HCT116 (cell line): ENCODE measurements around the gene RNF130. TPM values are rescaled to one million over a fixed set of nuclear protein-coding genes. Genes with fewer than 3 reads are reported as not detected.

Source experiments
- ATAC-seq: fragments of 200-7000 bp; cut with Tn5 transposase; 2 replicates; pipeline ENCODE4 v1.9.1; 2020; ENCODE audit warnings: mild to moderate bottlenecking, moderate library complexity
- BruUV-seq: library from RNA; stranded (reverse); fragments of 400-500 nt; replicated peaks from 2 replicates; lab custom pipeline; 2021; lab: Mats Ljungman, UMichigan
- CTCF ChIA-PET: fragments of 300-600 bp; sonication (Branson Sonifier 250); formaldehyde crosslinking; loops from one replicate; lab custom pipeline; 2021; ENCODE audit warnings: antibody characterized with exemption; lab: Charles Lee
- POLR2A ChIA-PET: fragments of 300-600, 350-600 bp; sonication (Branson Sonifier 250); formaldehyde crosslinking; loops from one replicate; lab custom pipeline; 2021; ENCODE audit warnings: antibody characterized with exemption; lab: Charles Lee
- RAD21 ChIA-PET, 2 experiments: fragments of 300-600 bp; sonication (Branson Sonifier 250); formaldehyde crosslinking; loops; one replicate each; lab custom pipeline; 2023; ENCODE audit warnings: low total read pairs in 2 of 2; ENCODE audit not compliant: uncharacterized antibody in 2 of 2, unreplicated experiment in 2 of 2, low non-redundant PET in 1 of 2; lab: Charles Lee
- DNase-seq: peaks from one replicate; pipeline ENCODE4 v3.0.0-alpha.2; 2010; ENCODE audit warnings: low read depth, low spot score
- H2AFZ ChIP-seq: fragments of 200-600 bp; shearing (Covaris generic), sonication (generic); 2 replicates; pipeline ENCODE4 v1.6.1; 2017; ENCODE audit warnings: low read depth, mixed run types, mixed read lengths, antibody characterized with exemption, low read length; ENCODE audit not compliant: poor library complexity, severe bottlenecking
- H3K27ac ChIP-seq: 2 replicates; pipeline ENCODE4 v1.5.1; 2012; ENCODE audit warnings: low read depth, low read length
- H3K27me3 ChIP-seq: fragments of 200-600 bp; sonication (generic); 2 replicates; pipeline ENCODE4 v1.6.1; 2016; ENCODE audit warnings: mixed run types, low read length, mixed read lengths; ENCODE audit not compliant: insufficient read depth
- H3K36me3 ChIP-seq, 2 experiments: fragments of 200-500 bp in 1 of 2; fragments of 200-600 bp in 1 of 2; sonication (Bioruptor generic) in 1 of 2; sonication (generic) in 1 of 2; 2 replicates each; pipeline versions ENCODE4 v1.5.1 to v1.6.1; 2014 to 2016; ENCODE audit warnings: low read length in 2 of 2, inconsistent platforms in 1 of 2, mixed read lengths in 1 of 2, mixed run types in 1 of 2; ENCODE audit not compliant: insufficient read depth in 2 of 2, control insufficient read depth in 1 of 2
- H3K4me1 ChIP-seq, 2 experiments: fragments of 200-600 bp in 1 of 2; sonication (generic) in 1 of 2; 2 replicates each; pipeline versions ENCODE4 v1.5.1 to v1.6.1; 2012 to 2017; ENCODE audit warnings: low read length in 2 of 2, inconsistent platforms in 1 of 2, mild to moderate bottlenecking in 1 of 2, mixed read lengths in 1 of 2, mixed run types in 1 of 2, moderate library complexity in 1 of 2; ENCODE audit not compliant: insufficient read depth in 2 of 2, control insufficient read depth in 1 of 2
- H3K4me2 ChIP-seq: fragments of 200-600 bp; sonication (generic); 2 replicates; pipeline ENCODE4 v1.6.1; 2017; ENCODE audit warnings: mixed run types, low read length, mixed read lengths
- H3K4me3 ChIP-seq, 2 experiments: fragments of 200-600 bp in 1 of 2; sonication (generic) in 1 of 2; replicated peaks in 1 of 2; 2 replicates each; pipeline ENCODE4 v1.5.1; 2011 to 2016; ENCODE audit warnings: low read length in 2 of 2, control low read depth in 1 of 2, low read depth in 1 of 2, mild to moderate bottlenecking in 1 of 2, mixed read lengths in 1 of 2, mixed run types in 1 of 2
- H3K79me2 ChIP-seq: fragments of 200-600 bp; sonication (generic); 2 replicates; pipeline ENCODE4 v1.6.1; 2017; ENCODE audit warnings: mild to moderate bottlenecking, mixed run types, low read length, moderate library complexity, mixed read lengths; ENCODE audit not compliant: insufficient read depth
- H3K9ac ChIP-seq: fragments of 200-600 bp; sonication (generic); 2 replicates; pipeline ENCODE4 v1.6.1; 2016; ENCODE audit warnings: low read length, mixed read lengths
- H3K9me2 ChIP-seq: fragments of 200-600 bp; sonication (generic), shearing (Covaris generic); 2 replicates; pipeline ENCODE4 v1.6.1; 2017; ENCODE audit warnings: mixed run types, mild to moderate bottlenecking, moderate library complexity; ENCODE audit not compliant: insufficient read depth
- H3K9me3 ChIP-seq, 2 experiments: fragments of 200-500 bp in 1 of 2; fragments of 200-600 bp in 1 of 2; sonication (Bioruptor generic) in 1 of 2; sonication (generic) in 1 of 2; 2 replicates each; pipeline ENCODE4 v1.6.1; 2014 to 2017; ENCODE audit warnings: low read length in 2 of 2, mixed read lengths in 2 of 2, inconsistent platforms in 1 of 2, low read depth in 1 of 2, mild to moderate bottlenecking in 1 of 2, mixed run types in 1 of 2, moderate library complexity in 1 of 2; ENCODE audit not compliant: control insufficient read depth in 1 of 2, insufficient read depth in 1 of 2
- H4K20me1 ChIP-seq: fragments of 200-600 bp; sonication (generic), shearing (Covaris generic); 2 replicates; pipeline ENCODE4 v1.6.1; 2017; ENCODE audit warnings: mixed run types, mild to moderate bottlenecking, moderate library complexity; ENCODE audit not compliant: insufficient read depth
- EGR1 ChIP-seq: IDR thresholded peaks from 2 replicates; pipeline ENCODE4 v1.6.1; 2012; ENCODE audit warnings: low read depth
- EZH2 ChIP-seq: fragments of 200-600 bp; sonication (generic); IDR thresholded peaks from 2 replicates; pipeline ENCODE4 v1.6.1; 2017; ENCODE audit warnings: antibody characterized with exemption, mixed run types
- EZH2phosphoT487 ChIP-seq: fragments of 200-600 bp; IDR thresholded peaks from 2 replicates; pipeline ENCODE4 v1.6.1; 2018; ENCODE audit warnings: antibody characterized with exemption, borderline replicate concordance
- FOSL1 ChIP-seq: IDR thresholded peaks from 2 replicates; pipeline ENCODE4 v1.6.1; 2012; ENCODE audit warnings: low read depth
- JUND ChIP-seq: IDR thresholded peaks from 2 replicates; pipeline ENCODE4 v1.6.1; 2012
- POLR2A ChIP-seq: IDR thresholded peaks from 2 replicates; pipeline ENCODE4 v1.7.0; 2011; ENCODE audit warnings: borderline replicate concordance; ENCODE audit not compliant: insufficient read depth, insufficient read length; ENCODE audit errors: extremely low read depth
- SIN3A ChIP-seq: IDR thresholded peaks from 2 replicates; pipeline ENCODE4 v1.6.1; 2012; ENCODE audit warnings: low read depth
- SRF ChIP-seq: IDR thresholded peaks from 2 replicates; pipeline ENCODE4 v1.6.1; 2012; ENCODE audit warnings: low read depth
- YY1 ChIP-seq: IDR thresholded peaks from 2 replicates; pipeline ENCODE4 v1.6.1; 2011; ENCODE audit warnings: low read length, low read depth, moderate library complexity, mild to moderate bottlenecking; ENCODE audit not compliant: insufficient replicate concordance; ENCODE audit errors: extremely low read depth
- intact Hi-C: fragments of 100-400 bp; cut with micrococcal nuclease; formaldehyde crosslinking; loops from 2 replicates; pipeline ENCODE4 v1.10.0; 2022
- total RNA-seq: library from RNA; stranded (reverse); gene quantifications from one replicate; pipeline ENCODE4 v1.2.1, GENCODE V29; 2021; ENCODE audit not compliant: unreplicated experiment
- TF ChIP-seq, protein P1 (sequence below): IDR thresholded peaks from 2 replicates; pipeline ENCODE4 v1.6.1; 2012

The RNF130 gene
- total RNA-seq, 1 experiment from 2014 or later = 34.9 TPM

DNA sequence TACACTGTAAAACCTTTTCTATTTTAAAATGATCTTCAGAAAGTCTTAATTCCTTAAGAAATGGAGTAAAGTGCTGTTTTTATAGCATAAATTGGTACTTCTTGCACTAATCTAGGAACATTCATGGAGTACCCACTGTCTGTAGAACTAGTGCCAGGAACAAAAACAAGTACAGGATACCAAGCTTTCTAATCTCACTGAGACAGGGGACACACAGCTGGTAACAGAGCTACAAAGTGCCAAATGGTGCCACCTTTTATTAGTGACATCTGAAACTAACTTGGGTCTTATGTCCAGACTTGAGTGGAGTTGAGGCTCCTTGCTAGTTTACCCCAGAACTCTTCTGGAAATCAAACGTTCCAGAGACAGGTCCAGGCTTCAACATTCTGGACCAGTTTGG lies 57.9 kb downstream of the RNF130 start:
- DNase-seq (no peak), ATAC-seq (no peak)
- intact Hi-C loops = no loop called here
- Histone ChIP-seq H4K20me1 (no peaks in the 10 kb centered on the region), H3K4me3 (no peak overlapping the region), H3K4me2 (no peak overlapping the region), H3K4me1 (no peaks in the 10 kb centered on the region), H3K9me2 (no peaks in the 10 kb centered on the region), H3K9ac (no peak overlapping the region), H2AFZ (no peak overlapping the region), H3K79me2 (no peaks in the 10 kb centered on the region), H3K27me3 (no peaks in the 10 kb centered on the region), H3K36me3 (no peaks in the 10 kb centered on the region), H3K9me3 (no peaks in the 10 kb centered on the region), H3K27ac (no peak overlapping the region)
- RAD21 ChIA-PET = no interaction called here
- POLR2A ChIA-PET = no interaction called here
- TF ChIP-seq EZH2phosphoT487 (no peak), FOSL1 (no peak), POLR2A (no peak), YY1 (no peak), JUND (no peak), EGR1 (no peak), SRF (no peak), EZH2 (no peak), SIN3A (no peak)
- TF ChIP-seq, protein P1, sequence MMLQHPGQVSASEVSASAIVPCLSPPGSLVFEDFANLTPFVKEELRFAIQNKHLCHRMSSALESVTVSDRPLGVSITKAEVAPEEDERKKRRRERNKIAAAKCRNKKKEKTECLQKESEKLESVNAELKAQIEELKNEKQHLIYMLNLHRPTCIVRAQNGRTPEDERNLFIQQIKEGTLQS = no peak
- no TSS peak for BruUV-seq
- CTCF ChIA-PET = no interaction called here

DNA sequence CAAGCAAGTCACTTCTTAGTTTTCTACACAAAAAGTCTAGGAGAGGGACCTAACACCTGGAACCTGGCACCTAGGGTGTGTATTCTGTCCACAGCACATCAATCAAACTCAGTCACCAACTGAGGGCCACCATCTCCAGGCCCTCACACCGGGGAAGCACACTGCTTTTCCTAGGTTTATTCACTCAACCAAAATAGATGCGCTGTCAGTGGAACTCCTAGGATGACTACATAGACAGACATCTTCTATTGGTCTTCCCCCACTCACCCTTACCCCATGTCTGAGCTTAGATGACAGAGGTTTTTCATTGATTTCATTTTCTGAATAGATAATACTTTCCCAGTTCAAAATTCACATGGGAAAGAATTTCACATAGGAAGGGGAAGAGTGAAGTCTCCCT lies 59.2 kb downstream of the RNF130 start:
- no TSS peak for BruUV-seq
- no peak overlapping the region for H2AFZ ChIP-seq
- no peaks in the 10 kb centered on the region for H3K9me3 ChIP-seq
- H3K9ac ChIP-seq = no peak overlapping the region
- H3K36me3 ChIP-seq = no peaks in the 10 kb centered on the region
- intact Hi-C loops = no loop called here
- no peaks in the 10 kb centered on the region for H3K9me2 ChIP-seq
- H3K4me2 ChIP-seq = no peak overlapping the region
- ChIA-PET POLR2A (no interaction called here), CTCF (no interaction called here), RAD21 (no interaction called here)
- H4K20me1 ChIP-seq = no peaks in the 10 kb centered on the region
- DNase-seq (no peak), ATAC-seq (no peak)
- H3K4me1 ChIP-seq = no peaks in the 10 kb centered on the region
- no peak overlapping the region for H3K27ac ChIP-seq
- H3K4me3 ChIP-seq = no peak overlapping the region
- H3K27me3 ChIP-seq = no peaks in the 10 kb centered on the region
- no peaks in the 10 kb centered on the region for H3K79me2 ChIP-seq
- TF ChIP-seq SRF (no peak), YY1 (no peak)
